Fibroblast of skin of left quadriceps (primary cell): Measurements from ENCODE around the gene RAP1GDS1.
"Not testable (repeated sequence)": the region's sequence is repeated elsewhere in the genome, so short reads cannot be mapped to it uniquely, and the experiment has no call there.

Experiments
- DNase-seq, 2 experiments: peaks; one replicate each; pipeline ENCODE4 v3.0.0-alpha.2; 2013; ENCODE audit warnings: low read depth in 2 of 2

The RAP1GDS1 gene

DNA sequence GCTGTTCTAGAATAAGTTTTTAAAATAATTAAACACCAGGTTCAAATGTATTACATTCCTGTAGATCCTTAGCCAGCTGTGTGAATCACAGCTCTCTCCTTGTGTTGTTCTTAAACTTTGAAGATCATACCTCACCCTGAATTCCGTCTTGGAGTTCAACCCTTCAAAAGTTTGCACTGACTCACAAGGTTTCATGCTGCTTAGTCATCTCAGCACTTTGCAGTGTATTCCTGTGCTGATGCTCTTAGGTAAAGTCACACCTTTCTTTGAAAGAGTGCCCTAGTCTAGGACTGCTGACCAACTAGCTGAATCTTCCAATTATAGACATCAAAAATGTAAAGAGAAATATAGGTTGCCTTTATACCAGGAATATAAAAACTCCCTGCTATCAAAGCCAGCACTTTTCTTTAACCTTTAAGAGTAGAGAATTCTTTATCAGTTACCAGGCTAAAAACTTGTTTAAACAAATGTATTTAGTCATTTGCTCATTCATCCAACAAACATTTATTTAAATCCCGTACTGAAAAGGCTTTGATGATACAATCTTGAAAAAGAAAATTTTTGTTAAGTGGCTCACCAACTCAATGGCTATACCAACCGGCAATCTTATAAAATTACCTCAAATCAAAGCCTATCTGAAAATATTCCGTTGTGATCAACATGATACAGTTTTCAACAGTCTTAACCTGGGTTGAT lies 169.7 kb downstream of the RAP1GDS1 start:
- peak; percentile 27 to 31 for DNase-seq

DNA sequence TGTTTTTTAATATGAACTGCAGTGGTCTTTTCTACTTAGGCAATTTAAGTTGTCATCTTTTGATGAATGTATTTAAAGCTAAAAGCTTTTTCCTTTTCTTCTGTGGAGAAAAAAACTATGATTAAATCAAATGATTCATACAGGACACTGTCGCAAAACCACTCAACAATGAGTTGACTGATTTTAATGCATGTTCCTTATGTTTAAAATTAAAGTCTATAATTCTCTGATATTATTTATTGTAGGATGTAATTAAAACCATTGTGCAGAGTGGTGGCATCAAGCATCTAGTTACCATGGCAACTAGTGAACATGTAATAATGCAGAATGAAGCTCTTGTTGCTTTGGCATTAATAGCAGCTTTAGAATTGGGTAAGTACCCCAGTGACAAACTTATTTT lies 172.5 kb downstream of the RAP1GDS1 start:
- DNase-seq = no peak

- DNase-seq = no peak
These were observed 173.6 kb downstream of the RAP1GDS1 start for GRCh38 chr4:98434816-98435215.

GRCh38 chr4:98444371-98444770 lies 183.2 kb downstream of the RAP1GDS1 start:
- DNase-seq = no peak

DNA sequence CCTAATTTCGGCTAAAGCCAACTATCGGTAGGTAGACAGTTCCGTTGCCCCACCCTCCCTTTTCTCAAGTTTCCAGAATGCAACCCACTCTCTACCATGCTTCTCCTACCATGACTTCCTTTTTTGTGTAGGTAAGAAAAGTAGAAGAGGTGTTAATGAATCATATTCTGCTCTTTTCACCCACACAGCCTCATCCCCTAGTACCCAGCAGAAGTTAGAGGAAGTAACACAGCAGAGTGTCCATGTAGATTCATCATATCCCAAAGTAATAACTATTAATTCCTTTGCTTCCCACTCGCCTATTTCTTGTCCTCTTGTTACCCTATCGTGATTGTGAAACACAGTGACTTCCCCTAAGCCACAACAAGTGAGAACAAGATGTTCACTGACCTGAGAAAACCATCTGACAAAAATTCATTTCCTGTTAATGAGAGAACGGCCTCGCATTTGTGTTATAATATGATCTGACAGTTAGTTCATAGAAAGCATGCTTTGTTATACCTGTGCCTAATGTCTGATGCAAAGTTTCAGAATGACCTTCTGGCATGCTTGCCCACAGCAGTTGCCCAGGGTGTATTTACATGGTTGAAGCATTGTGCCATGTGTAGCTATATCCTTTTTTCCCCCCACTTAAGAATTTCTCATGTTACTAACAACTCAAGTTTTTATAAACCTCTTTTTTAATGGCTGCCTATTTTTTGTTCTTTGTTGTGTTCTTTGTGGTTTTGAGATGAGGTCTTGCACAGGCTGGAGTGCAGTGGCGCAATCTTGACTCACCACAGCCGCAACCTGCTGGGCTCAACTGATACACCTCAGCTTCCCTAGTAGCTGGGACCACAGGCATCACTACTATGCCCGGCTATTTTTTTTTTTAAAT lies 185.6 kb downstream of the RAP1GDS1 start:
- DNase-seq = no peak

GRCh38 chr4:98447648-98448047 lies 186.5 kb downstream of the RAP1GDS1 start:
- no peak for DNase-seq

- no peak for DNase-seq
These were observed 187.7 kb downstream of the RAP1GDS1 start for GRCh38 chr4:98448908-98449307.

GRCh38 chr4:98452091-98452490 lies 190.9 kb downstream of the RAP1GDS1 start:
- no peak for DNase-seq

DNA sequence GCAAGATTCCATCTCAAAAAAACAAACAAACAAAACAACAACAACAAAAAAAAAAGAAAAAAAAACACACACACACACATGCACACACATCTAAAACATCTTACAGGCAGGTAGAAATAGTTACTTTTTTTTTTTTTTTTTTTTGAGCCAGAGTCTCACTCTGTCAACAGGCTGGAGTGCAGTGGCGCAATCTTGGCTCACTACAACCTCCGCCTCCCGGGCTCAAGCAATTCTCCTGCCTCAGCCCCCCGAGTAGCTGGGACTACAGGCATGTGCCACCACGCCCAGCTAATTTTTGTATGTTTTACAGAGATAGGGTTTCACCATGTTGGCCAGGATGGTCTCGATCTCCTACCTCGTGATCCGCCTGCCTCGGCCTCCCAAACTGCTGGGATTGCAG lies 196.2 kb downstream of the RAP1GDS1 start:
- DNase-seq = not testable (repeated sequence)

DNA sequence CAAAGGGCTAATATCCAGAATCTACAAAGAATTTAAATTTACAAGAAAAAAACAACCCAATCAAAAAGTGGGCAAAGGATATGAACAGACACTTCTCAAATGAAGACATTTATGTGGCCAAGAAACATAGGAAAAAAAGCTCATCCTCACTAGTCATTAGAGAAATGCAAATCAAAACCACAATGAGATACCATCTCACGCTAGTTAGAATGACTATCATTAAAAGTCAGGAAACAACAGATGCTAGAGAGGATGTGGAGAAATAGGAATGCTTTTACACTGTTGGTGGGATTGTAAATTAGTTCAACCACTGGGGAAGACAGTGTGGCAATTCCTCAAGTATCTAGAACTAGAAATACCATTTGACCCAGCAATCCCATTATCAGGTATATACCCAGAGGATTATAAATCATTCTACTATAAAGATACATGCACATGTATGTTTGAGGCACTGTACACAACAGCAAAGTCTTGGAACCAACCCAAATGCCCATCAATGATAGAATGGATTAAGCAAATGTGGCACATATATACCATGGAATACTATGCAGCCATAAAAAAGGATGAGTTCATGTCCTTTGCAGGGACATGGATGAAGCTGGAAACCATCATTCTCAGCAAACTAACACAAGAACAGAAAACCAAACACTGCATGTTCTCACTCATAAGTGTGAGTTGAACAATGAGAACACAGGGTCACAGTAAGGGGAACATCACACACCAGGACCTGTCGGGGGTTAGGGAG lies 200.1 kb downstream of the RAP1GDS1 start:
- DNase-seq = not testable (repeated sequence)

- DNase-seq = no peak
These were observed 201.3 kb downstream of the RAP1GDS1 start for GRCh38 chr4:98462487-98462886.

GRCh38 chr4:98466868-98467599 lies 205.8 kb downstream of the RAP1GDS1 start:
- no peak for DNase-seq

DNA sequence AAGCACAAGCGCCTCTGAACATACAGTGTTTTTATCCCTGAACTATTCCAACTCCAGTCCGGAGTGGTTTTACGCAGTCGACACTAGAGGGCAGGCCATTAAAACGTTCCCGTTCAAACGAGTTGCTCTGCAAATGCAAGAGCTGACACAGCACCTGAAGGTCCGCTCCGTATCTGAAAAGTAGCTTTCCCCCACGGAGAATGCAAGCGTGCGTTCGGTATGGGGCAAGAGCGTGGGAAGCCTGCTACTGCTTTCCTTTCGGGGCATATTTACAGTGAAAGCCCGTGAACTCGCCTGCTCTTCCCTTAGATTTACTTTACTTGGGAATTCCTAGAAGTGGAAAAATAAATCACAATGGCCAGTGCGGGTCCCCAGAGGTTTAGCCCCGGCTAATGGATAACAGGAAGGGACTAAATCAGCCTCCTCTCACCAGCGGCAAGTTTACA lies 206.5 kb downstream of the RAP1GDS1 start:
- DNase-seq = peak; percentile 83 to 84

GRCh38 chr4:98468709-98469108 lies 207.5 kb downstream of the RAP1GDS1 start:
- DNase-seq = no peak

DNA sequence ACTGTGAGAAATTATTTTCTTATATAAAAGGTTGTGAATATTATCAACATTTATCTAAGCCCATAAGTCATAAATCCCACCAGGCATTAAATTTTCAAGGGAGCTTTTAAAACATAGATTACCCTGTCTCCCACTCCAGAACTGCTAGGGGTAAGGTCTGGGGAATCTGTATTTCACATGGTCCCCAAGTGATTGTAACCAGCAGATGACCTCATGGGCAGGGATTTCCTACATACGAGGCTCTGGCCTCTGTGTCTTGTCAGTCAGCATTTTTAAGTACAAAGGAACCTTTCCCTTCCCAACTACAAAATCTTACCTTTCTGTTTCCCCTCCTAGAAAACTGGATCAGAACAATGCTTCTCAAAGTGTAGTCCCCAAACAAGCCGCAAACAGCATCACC lies 208.6 kb downstream of the RAP1GDS1 start:
- no peak for DNase-seq

- DNase-seq = no peak
These were observed 209.2 kb downstream of the RAP1GDS1 start for GRCh38 chr4:98470366-98470765.

GRCh38 chr4:98470831-98471230 lies 209.6 kb downstream of the RAP1GDS1 start:
- no peak for DNase-seq

GRCh38 chr4:98473046-98473445 lies 211.9 kb downstream of the RAP1GDS1 start:
- no peak for DNase-seq

- peak; percentile 41 for DNase-seq
These were observed 213.2 kb downstream of the RAP1GDS1 start for GRCh38 chr4:98474408-98474844.

DNA sequence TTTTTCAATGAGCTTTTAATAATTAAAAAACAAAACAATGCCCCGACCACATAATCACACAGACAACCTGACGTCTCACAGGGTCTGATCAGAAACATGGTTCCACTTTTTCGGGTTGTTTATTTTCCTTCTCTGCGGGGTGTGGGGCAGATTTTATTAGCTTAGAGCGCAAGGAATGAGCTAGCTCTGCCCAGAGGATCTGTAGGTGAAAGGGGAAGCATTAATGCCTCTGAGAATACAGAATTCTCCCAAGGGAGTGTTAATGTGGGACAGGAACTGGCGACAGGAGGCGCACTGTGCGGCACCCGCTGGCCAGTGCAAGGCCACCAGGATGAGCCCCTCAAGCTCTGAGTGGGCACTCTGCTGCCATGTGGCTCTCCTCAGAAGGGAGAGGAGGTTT lies 215.7 kb downstream of the RAP1GDS1 start:
- no peak for DNase-seq

GRCh38 chr4:98479590-98479989 lies 218.4 kb downstream of the RAP1GDS1 start:
- DNase-seq = not testable (repeated sequence)
